PFSK-1 (cell line): ENCODE results near the gene THAP8.

Source experiments
- POLR2AphosphoS5 ChIP-seq: IDR thresholded peaks from 2 replicates; pipeline ENCODE4 v1.6.1; 2012; ENCODE audit warnings: low read depth, mild to moderate bottlenecking, control low read depth, low read length, moderate library complexity
- REST ChIP-seq, 2 experiments: IDR thresholded peaks; 2 replicates each; pipeline versions ENCODE4 v1.6.1 to v1.8.0; 2011 to 2012; ENCODE audit warnings: low read depth in 2 of 2, low read length in 2 of 2, control low read depth in 1 of 2, inconsistent platforms in 1 of 2, mild to moderate bottlenecking in 1 of 2, moderate library complexity in 1 of 2; ENCODE audit not compliant: insufficient read depth in 1 of 2
- SIN3A ChIP-seq: IDR thresholded peaks from 2 replicates; pipeline ENCODE4 v1.6.1; 2012; ENCODE audit warnings: mild to moderate bottlenecking, low read length, moderate library complexity, borderline replicate concordance; ENCODE audit not compliant: insufficient read depth
- TAF1 ChIP-seq: IDR thresholded peaks from 2 replicates; pipeline ENCODE4 v1.6.1; 2012; ENCODE audit warnings: low read length, control low read depth, borderline replicate concordance; ENCODE audit not compliant: insufficient read depth

DNA sequence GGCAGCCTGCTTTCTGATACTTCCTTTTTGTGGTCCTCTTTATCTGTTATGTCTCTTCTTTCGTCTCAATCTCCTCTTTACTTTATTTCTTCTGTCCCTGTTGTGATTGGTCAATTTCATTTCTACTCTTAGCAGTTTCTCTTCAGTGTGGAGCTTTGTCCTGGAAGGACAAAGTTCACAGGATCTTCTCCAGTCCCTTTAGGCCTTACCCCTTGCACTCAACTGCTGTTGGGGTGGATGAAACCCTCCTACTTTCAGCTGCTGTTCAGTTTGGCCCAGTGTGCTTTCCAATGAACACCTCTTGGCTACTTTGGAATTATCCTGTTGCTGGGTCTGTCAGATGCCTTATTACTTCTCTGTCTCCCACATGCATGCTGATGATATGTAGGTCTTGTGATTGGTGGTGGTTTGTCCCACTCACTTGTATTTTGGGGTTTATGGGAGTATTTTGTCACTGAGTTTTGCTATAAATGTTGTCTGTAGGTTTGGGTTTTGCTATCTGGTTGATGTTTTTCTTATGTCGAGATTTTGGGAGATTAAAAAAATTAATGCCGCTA lies 25.4 kb upstream of the THAP8 start:
- TF ChIP-seq TAF1 (no peak), SIN3A (no peak), POLR2AphosphoS5 (no peak), REST (IDR thresholded peaks at IDR 0.05; ENCODE audit: insufficient read depth in 1 of 2, low read depth in 2 of 2, low read length in 2 of 2) (no peak)
